ENCODE results near the gene RNF130.

RNF130 gene

GRCh38 chr5:180054226-180054625 lies 17.3 kb downstream of the RNF130 start:
- no peak for DNase-seq

DNA sequence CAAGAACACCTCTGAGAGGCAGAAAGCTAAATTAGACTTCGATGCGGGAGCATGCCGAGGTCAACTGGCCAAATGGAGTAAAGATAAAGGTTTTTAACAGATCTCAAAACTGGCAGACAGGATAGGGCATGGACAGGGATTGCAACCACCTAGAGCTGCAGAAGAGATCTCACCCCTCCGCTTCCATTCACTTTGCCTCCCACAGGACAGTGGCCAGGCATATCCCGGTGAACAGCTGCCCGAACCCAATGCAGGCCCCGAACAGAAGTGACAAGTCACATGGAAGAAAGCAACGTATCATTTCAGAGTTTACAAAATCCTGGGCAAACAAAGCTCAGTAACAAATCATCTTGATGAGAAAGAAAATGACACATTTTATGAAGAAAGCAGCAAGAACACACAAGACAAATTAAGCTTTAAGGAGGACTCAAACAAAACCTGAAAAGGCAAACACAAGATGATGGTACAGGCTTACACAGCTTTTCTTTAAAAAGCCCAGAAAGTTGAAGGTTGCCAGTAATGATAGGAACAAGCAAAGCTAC lies 18.4 kb downstream of the RNF130 start:
- no peak for DNase-seq

- DNase-seq = no peak
These were observed 19.2 kb downstream of the RNF130 start for GRCh38 chr5:180052211-180052818.

DNA sequence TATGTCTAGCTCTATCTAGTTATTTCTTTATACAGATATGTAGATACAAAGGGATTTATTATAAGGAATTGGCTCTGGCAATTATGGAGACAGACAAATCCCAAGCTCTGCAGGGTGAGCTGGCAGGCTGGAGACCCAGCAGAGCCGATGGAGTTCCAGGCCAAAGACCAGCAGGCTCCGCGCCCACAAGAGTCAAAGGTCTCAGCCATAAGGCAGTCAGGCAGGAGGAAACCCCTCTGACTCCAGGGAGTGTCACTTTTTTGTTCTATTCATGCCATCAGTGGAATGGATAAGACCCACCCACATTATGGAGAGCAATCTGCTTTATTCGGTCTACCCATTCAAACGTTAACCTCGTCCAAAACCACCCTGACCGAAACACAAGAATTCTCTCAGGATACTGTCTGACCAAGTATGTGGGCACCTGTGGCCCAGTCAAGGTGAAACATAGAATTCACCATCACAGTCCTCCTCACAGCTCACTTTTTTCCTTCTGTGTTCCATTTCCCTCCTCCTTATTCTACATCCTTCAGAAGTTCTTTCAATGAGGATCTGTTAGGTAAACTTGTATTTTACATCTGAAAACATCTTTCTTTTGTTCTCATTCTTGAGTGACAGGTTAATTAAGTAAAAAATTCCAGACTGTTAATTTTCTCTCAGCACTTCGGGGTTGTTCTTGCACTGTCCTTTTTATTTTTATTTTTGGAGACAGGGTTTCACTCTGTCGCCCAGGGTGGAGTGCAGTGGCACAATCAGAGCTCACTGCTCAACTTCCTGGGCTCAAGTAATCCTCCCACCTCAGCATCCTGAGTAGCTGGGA lies 21.2 kb downstream of the RNF130 start:
- DNase-seq = no peak

- no peak for DNase-seq
These were observed 22.4 kb downstream of the RNF130 start for GRCh38 chr5:180049185-180049548.

GRCh38 chr5:180047667-180048066 lies 23.9 kb downstream of the RNF130 start:
- no peak for DNase-seq

DNA sequence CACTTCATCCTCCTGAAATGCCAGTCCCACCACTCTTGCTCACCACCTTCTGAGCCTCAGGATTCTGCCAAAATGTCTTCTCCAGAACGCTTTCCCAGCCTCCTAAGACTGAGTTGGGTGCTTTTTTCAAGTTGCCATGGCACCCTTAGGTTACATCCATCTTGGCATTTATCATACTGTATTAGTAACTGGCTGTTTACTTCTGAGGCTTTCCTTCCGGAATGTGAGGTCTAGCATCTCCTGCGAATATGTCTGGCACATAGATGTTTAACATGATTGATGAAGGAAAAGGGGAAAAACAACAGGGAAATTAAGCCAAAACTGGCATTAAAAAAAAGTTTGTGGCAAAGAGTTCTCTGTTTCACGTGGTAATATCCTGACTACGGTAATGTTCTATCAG lies 24.9 kb downstream of the RNF130 start:
- DNase-seq = no peak

DNA sequence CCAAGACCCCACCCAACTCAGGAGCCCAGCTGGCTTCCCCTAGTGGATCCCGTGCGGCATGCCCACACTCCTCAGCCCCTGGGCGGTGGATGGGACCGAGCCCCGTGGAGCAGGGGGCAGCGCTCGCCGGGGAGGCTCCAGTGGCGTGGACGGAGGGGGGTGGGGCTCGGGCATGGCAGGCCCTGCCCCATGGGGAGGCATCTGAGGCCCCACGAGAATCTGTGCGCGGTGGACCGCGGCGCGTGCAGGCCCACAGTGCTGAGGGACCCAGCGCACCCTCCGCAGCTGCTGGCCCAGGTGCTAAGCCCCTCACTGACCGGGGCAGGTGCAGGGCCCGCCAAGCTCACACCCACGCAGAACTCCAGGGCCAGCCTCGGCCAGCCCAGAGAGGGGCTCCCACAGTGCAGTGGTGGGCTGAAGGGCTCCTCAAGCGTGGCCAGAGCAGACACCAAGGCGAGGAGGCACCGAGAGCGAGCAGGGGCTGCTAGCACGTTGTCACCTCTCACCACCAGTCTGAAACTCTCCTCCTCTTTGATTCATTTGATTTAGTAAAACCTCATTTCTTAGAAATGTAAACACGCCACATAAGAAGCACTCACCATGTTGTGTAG lies 25.6 kb downstream of the RNF130 start:
- no peak for DNase-seq

DNA sequence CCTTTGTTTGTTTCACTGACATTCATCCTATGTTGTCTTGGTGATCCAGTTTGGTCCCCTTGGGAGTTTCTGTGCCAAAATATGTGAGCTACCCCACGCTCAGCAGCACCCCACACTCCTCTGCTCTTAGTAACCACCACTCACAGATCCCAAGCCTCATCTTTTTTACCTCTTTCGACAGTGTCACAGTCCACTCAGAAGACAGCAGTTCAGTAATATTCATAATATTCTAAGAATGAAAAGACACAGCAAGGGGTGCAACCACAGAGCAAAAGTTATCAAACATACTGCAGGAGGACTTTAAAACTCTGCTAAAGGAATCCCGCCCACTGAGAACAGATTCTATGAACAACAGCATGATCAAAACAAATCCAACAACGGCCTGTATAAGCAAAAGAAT lies 28.2 kb downstream of the RNF130 start:
- DNase-seq = peak; percentile 76

DNA sequence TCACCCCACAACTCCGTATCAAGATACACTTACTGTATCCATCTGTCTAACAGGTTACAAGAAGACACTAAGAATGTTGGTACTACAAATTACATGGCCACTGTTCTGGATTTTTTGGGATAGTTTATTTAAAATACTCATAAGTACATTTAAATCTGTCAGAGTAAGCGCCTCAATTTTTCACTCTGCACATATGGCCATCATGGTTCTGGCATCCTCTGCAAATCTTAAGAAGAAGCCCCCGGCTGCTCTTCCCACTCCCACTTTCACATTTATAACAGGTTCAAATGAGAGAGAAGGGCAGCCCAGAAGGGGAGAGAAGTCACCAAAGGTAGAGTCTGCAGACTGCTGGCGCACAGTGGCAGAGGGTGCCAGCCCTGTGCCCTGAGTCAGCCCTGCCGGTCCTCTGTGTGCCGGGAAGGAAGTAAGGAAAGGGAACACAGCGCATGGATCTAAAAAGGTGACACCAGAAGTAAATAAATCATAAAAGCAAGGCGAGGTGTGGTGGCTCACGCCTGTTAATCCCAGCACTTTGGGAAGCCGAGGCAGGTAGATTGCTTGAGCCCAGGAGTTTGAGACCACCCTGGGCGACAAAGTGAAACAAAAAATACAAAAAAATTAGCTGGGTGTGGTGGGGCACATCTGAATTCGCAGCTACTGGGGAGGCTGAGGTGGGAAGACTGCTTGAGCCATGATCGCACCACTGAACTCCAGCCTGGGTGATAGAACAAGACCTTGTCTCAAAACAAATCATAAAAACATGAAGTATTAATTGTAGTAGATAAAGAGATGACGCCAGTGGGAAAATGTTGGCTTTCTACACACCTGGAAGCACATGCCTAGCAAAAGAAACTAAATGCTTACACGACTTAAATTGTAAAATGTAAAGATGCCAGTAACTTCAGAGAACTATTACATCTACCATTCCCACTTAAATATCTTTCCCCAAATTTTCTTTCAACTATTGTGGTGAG lies 30.0 kb downstream of the RNF130 start:
- no peak for DNase-seq

- no peak for DNase-seq
These were observed 31.0 kb downstream of the RNF130 start for GRCh38 chr5:180040287-180041214.

GRCh38 chr5:180035206-180035931 lies 36.2 kb downstream of the RNF130 start:
- DNase-seq = no peak

DNA sequence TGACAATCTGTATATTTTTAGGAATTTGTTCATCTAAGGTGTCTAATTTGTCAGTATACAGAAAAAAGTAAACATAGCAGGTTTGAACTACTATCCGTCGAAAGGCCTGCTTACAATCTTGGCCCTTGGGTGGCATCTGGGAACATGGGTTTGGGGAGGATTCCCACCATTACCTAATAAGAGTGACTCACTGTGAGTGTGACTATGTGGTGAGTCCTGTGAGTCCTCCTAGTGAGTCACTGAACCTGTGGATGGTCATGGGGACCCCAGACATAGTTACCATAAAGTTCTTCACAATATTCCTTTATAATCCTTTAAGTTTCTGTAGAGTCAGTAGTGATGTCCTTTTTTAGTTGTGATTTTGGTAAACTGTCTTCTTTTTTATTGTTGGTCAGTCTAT lies 37.0 kb downstream of the RNF130 start:
- peak; percentile 20 for DNase-seq

DNA sequence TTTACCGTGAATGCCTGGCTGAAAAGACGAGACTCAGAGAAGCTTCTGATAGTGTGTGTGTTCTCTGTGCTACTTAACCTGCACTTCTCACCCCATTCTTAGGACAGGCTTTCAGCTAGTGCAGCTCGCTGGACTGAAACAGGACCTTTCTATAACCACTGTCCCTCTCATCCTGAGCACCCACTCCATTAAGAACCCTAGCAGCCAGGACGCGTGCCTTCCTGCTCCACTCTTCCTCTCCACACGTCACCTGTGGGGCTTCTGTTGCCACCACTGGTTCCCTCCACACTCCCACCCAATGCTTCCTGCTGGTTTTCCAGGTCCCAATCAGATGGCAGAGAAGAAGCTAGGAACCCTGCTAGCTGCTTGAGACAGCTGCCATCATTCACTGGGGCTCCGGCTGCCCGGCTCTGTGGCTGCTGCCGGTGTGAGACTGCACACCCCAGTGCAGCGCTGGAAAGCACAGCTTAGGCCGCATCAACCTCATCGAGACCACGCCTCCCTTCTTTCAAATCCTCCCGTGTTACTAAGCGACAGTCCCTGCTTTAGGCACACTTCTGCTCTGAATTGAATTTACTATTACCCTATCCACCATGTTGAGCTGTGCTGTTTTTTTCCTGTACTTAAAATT lies 44.0 kb downstream of the RNF130 start:
- no peak for DNase-seq

GRCh38 chr5:180026734-180027458 lies 44.7 kb downstream of the RNF130 start:
- no peak for DNase-seq

DNA sequence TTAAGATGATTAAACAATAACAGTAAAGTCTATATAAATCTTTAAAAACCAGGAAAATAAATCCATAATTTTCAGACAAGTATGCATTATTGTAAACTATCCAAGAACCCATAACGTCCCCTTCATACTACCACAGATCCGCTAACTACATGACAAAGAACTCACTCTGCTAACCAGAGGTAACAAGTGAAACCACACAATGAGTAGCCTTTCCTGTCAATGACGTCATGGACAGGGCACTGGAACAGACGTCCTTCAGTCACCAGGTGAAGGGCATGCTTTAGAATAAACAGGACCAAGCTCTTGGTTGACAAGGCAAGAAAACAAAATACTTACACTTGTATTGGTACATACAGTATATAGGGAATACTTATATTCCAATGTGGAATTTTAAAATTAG lies 45.2 kb downstream of the RNF130 start:
- no peak for DNase-seq

DNA sequence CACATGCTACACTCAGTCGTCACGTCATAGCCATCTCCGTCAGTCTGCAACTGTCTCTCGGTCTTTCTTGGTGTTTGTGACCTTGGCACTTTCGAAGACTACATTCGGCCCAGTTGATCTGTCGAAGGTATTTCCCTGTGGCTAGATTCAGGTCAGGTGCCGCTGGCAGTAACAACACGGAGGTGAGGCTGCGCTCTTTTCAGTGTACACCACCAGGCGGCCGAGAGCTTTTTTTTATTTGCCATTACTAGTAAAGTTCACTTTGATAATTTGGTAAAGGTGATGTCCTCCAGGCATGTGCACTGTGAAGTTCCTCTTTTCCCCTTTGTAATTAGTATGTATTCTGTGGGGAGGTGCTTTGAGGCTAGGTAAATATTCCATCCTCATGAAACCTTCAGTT lies 49.7 kb downstream of the RNF130 start:
- DNase-seq = no peak

- no peak for DNase-seq
These were observed 51.4 kb downstream of the RNF130 start for GRCh38 chr5:180020176-180020575.

DNA sequence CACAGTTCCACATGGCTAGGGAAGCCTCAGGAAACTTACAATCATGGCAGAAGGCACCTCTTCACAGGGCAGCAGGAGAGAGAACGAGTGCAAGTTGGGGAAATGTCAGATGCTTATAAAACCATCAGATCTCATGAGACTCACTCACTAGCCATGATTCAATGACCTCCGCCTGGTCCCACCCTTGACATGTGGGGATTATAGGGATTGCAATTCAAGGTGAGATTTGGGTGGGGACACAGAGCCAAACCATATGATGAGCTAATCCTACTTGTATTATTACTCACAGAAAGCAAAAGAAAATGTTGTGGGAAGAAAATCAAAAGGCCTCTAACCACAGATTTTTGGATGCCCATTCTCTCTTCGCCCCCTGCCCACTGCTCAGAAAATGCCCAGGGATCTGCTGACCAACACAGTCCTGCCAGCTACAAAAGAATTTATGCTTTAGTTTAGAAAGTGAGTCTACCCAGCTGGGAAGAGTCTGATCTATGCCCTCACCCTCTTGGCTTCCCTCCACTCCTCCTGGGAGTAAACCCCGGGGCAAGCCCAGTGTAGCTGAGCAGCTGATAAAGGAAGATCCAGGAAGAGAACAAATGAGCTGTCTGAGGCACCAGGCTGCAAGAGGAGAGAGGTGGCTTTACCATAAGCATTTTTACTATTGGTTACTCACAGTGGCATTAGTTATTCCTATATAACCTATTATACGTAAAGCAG lies 53.1 kb downstream of the RNF130 start:
- no peak for DNase-seq
